Ovary (tissue), 9 donors: ENCODE data around the gene SMOC2. TPM values are rescaled to one million over a fixed set of nuclear protein-coding genes. Genes with fewer than 3 reads are reported as not detected.

Experiments
- DNase-seq, 5 donors: peaks; one replicate each; pipeline ENCODE4 v3.0.0-alpha.2; 2019 to 2020
- H3K27ac ChIP-seq, 2 donors: fragments of 200-600 bp; one replicate each; pipeline versions ENCODE4 v1.5.1 to v1.8.0; 2019 to 2022
- H3K27me3 ChIP-seq: fragments of 200-600 bp; one replicate; pipeline ENCODE4 v1.8.0; 2022
- H3K36me3 ChIP-seq: fragments of 200-600 bp; sonication (generic); one replicate; pipeline ENCODE4 v1.5.1; 2019
- H3K4me1 ChIP-seq: one replicate; pipeline ENCODE4 v1.8.1; 2013; ENCODE audit warnings: mild to moderate bottlenecking, moderate library complexity; ENCODE audit not compliant: insufficient read depth
- H3K4me3 ChIP-seq: fragments of 200-600 bp; sonication (generic); one replicate; pipeline ENCODE4 v1.5.1; 2017
- H3K9me3 ChIP-seq, 2 donors: fragments of 200-600 bp in 1 of 2; sonication (generic) in 1 of 2; one replicate each; pipeline versions ENCODE4 v1.5.1 to v1.8.1; 2013 to 2019; ENCODE audit warnings: mild to moderate bottlenecking in 1 of 2, moderate library complexity in 1 of 2
- EP300 ChIP-seq: sonication (generic); formaldehyde crosslinking; IDR thresholded peaks from one replicate; pipeline ENCODE4 v1.6.1; 2017; ENCODE audit warnings: antibody characterized with exemption
- POLR2A ChIP-seq: fragments of 450-650 bp; IDR thresholded peaks from one replicate; pipeline ENCODE4 v1.6.1; 2017; ENCODE audit warnings: antibody characterized with exemption, mild to moderate bottlenecking, moderate library complexity
- WGBS, 3 donors: extraction: QIAGEN DNeasy Blood & Tissue Kit in 1 of 3; methylation state at CpG; one replicate each; pipeline versions ENCODE4 v1.1.5 to v1.1.7; 2013 to 2017; 5-methylcytosine and 5-hydroxymethylcytosine counted together
- intact Hi-C, 4 donors: fragments of 100-400 bp; cut with DNase I; formaldehyde crosslinking; loops; one replicate each; pipeline versions ENCODE4 v1.11.0 to v1.15.1; 2022 to 2023
- polyA plus RNA-seq, 2 donors: library from polyadenylated mRNA; stranded (reverse); fragments of 200-250 nt in 1 of 2; fragments of 350-450 nt in 1 of 2; fragmentation: Illumina TruSeq in 1 of 2; extraction: RNeasy Lipid Tissue Mini Kit (QIAGEN cat#74804) in 1 of 2; gene quantifications; one replicate each; pipeline ENCODE4 v1.2.3, GENCODE V29; 2013 to 2014
- total RNA-seq, 7 donors: library from RNA; depleted of rRNA in 2 of 7; stranded (reverse); fragments of >200 nt in 2 of 7; fragmentation: NEBNext Ultra II Directional in 3 of 7; extraction: Animal tissue kit (Norgen Biotek cat#: 25700) in 3 of 7; gene quantifications; one replicate each; pipeline versions ENCODE4 v1.1.0 to v1.2.4, GENCODE V29; 2016 to 2023
- TF ChIP-seq, protein P1 (sequence below), 3 donors: fragments of 450-650 bp in 2 of 3; fragments of 200-600 bp in 1 of 3; IDR thresholded peaks; one replicate each; pipeline versions ENCODE4 v1.5.1 to v1.8.0; 2016 to 2022; ENCODE audit warnings: antibody characterized with exemption in 3 of 3, mild to moderate bottlenecking in 1 of 3
- donor health status: DM: no; HTN: no; CAD: no; lungs with moderate emphysema.
- donor health status: DM: no; HTN: no; CAD: no.
- donor health status: Bipolar disorder and iron deficiency.
- donor health status: DM: yes; HTN: yes; CAD: no.
- donor health status: DM: no; HTN: no; CAD: no.
- donor health status: DM: yes; HTN: yes; CAD: no.

SMOC2 gene
- total and polyA plus RNA-seq, 9 donors = 84.4 to 272 (median 129) TPM

DNA sequence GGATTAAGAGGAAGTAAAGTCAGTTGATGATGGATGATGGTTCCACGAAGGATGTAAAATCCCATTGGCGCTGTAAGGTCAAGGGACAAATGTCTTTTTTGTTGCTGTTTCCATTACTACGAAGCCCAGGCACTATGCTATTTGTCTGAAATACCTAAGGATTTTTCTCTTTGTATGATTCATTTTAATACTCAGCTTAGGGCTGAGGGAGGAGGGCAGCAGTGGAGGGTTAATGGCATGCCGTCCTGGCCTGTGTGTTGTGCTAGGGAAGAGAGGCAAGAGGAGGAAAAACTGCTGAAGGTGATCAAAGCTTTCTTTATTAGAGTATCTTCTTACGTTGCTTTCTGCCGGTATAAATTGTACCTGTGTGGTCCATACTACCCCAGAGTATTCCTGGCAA is 6.5 kb upstream of the SMOC2 start:
- Histone ChIP-seq H3K27me3 (no peaks in the 10 kb centered on the region), H3K36me3 (no peaks in the 10 kb centered on the region), H3K4me1 (no peaks in the 10 kb centered on the region), H3K27ac (no peak overlapping the region), H3K4me3 (no peak overlapping the region), H3K9me3 (no peaks in the 10 kb centered on the region)
- TF ChIP-seq, protein P1, sequence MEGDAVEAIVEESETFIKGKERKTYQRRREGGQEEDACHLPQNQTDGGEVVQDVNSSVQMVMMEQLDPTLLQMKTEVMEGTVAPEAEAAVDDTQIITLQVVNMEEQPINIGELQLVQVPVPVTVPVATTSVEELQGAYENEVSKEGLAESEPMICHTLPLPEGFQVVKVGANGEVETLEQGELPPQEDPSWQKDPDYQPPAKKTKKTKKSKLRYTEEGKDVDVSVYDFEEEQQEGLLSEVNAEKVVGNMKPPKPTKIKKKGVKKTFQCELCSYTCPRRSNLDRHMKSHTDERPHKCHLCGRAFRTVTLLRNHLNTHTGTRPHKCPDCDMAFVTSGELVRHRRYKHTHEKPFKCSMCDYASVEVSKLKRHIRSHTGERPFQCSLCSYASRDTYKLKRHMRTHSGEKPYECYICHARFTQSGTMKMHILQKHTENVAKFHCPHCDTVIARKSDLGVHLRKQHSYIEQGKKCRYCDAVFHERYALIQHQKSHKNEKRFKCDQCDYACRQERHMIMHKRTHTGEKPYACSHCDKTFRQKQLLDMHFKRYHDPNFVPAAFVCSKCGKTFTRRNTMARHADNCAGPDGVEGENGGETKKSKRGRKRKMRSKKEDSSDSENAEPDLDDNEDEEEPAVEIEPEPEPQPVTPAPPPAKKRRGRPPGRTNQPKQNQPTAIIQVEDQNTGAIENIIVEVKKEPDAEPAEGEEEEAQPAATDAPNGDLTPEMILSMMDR (IDR thresholded peaks at IDR 0.05) = no peak
- no peak for TF ChIP-seq EP300
- TF ChIP-seq POLR2A = no peak
- WGBS, 3 donors = 70 to 75% (median 72%) methylated on average over 6 of the region's 6 CpGs
- no peak for DNase-seq
- intact Hi-C loops = loop anchor here in 1 of 4 donors (10.0 kb wide), 1 partner anchor 60 kb away; no protein-coding TSS in a partner anchor

- no peaks in the 10 kb centered on the region for H3K27me3 ChIP-seq
- H3K9me3 ChIP-seq = no peaks in the 10 kb centered on the region
- H3K4me1 ChIP-seq = peaks cover 4% of the 10 kb centered on the region
- WGBS, 3 donors = 83 to 91% (median 90%) methylated on average over 9 of the region's 9 CpGs
- no peaks in the 10 kb centered on the region for H3K36me3 ChIP-seq
- H3K27ac ChIP-seq = no peak overlapping the region
- no peak for DNase-seq
- H3K4me3 ChIP-seq = no peak overlapping the region
- no peak for TF ChIP-seq EP300
- TF ChIP-seq, protein P1 (IDR thresholded peaks at IDR 0.05) = no peak
- no peak for TF ChIP-seq POLR2A
- intact Hi-C loops = loop anchor here in 1 of 4 donors (10.0 kb wide), 1 partner anchor 63 kb away; no protein-coding TSS in a partner anchor
Observed at GRCh38 chr6:168437751-168438150, 3.2 kb upstream of the SMOC2 start.

GRCh38 chr6:168438783-168439520 is 2.0 kb upstream of the SMOC2 start:
- Histone ChIP-seq H3K9me3 (no peaks in the 10 kb centered on the region), H3K27me3 (no peaks in the 10 kb centered on the region), H3K4me3 (no peak overlapping the region), H3K4me1 (peaks cover 10% of the 10 kb centered on the region), H3K36me3 (no peaks in the 10 kb centered on the region), H3K27ac (no peak overlapping the region)
- intact Hi-C loops = loop anchor here in 1 of 4 donors (10.0 kb wide), 1 partner anchor 64 kb away; no protein-coding TSS in a partner anchor
- TF ChIP-seq, protein P1 (IDR thresholded peaks at IDR 0.05) = no peak
- TF ChIP-seq EP300 (no peak), POLR2A (no peak)
- no peak for DNase-seq
- 61 to 72% (median 68%) methylated on average over 4 of the region's 4 CpGs for WGBS, 3 donors

DNA sequence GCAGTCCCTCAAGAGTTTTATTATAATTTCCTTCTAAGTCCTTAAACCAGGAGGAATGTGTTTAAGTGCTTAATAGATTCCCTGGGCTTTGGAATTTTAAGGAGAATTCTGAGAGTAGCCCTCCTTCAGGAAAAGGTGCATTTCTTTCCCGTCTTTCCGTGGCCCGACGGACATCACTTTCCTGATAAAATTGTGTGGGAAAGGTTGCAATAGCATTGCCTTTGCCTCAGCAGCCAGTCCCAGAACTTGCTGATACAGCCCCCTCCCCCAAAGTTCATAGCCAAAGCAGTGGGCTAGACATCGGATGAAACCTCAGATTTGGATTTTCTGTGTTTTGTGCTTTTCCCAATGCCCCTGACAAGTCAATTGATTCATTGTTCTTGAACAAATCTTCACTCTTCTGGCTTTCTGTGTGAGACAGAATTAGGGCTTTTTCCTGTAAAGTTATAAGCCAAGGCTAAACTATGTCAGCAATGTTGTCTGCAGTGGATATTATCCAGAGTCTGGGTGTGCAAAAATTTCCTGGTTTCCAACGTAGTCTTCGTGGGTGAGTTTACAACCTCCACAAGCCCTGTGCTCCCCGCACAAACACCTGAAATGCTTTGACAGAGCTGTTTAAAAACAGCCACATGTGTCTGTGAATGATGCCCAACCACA is 1.1 kb upstream of the SMOC2 start:
- no peaks in the 10 kb centered on the region for H3K9me3 ChIP-seq
- H3K27me3 ChIP-seq = no peaks in the 10 kb centered on the region
- peak overlapping the region in 1 of 2 donors; percentile 81 for H3K27ac ChIP-seq
- no peak overlapping the region for H3K4me3 ChIP-seq
- 5 to 9% (median 6%) methylated on average over 8 of the region's 8 CpGs for WGBS, 3 donors
- intact Hi-C loops = loop anchor here in 2 of 4 donors (5.0 to 10.0 kb wide), 3 partner anchors 65 to 268 kb away; no protein-coding TSS in a partner anchor
- H3K36me3 ChIP-seq = no peaks in the 10 kb centered on the region
- no peak for DNase-seq
- peaks cover 13% of the 10 kb centered on the region for H3K4me1 ChIP-seq
- TF ChIP-seq POLR2A = no peak
